Liver (tissue), 9 donors: ENCODE data around the gene VEGFB. TPM values are rescaled to one million over a fixed set of nuclear protein-coding genes. Genes with fewer than 3 reads are reported as not detected.

Experiments used
- DNase-seq: peaks from one replicate; pipeline ENCODE4 v3.0.0-alpha.2; 2017; ENCODE audit warnings: low spot score
- H3K27ac ChIP-seq, 2 donors: one replicate each; pipeline ENCODE4 v1.7.0; 2013; ENCODE audit warnings: inconsistent platforms in 2 of 2, low read length in 2 of 2, control low read depth in 1 of 2, low read depth in 1 of 2, mild to moderate bottlenecking in 1 of 2
- H3K27me3 ChIP-seq, 4 donors: one replicate each; pipeline versions ENCODE4 v1.6.1 to v1.7.0; 2013; ENCODE audit warnings: low read length in 3 of 4, inconsistent platforms in 1 of 4, mild to moderate bottlenecking in 1 of 4, moderate library complexity in 1 of 4; ENCODE audit not compliant: control insufficient read depth in 4 of 4, insufficient read depth in 4 of 4
- H3K36me3 ChIP-seq, 4 donors: one replicate each; pipeline versions ENCODE4 v1.6.1 to v1.7.0; 2013; ENCODE audit warnings: low read length in 3 of 4, mild to moderate bottlenecking in 3 of 4, low read depth in 1 of 4, moderate library complexity in 1 of 4; ENCODE audit not compliant: control insufficient read depth in 4 of 4, insufficient read depth in 3 of 4
- H3K4me1 ChIP-seq, 4 donors: one replicate each; pipeline versions ENCODE4 v1.6.1 to v1.7.0; 2013; ENCODE audit warnings: low read length in 3 of 4, mild to moderate bottlenecking in 3 of 4, moderate library complexity in 1 of 4; ENCODE audit not compliant: control insufficient read depth in 4 of 4, insufficient read depth in 4 of 4
- H3K4me3 ChIP-seq, 3 donors: one replicate each; pipeline versions ENCODE4 v1.6.1 to v1.7.0; 2013; ENCODE audit warnings: low read length in 3 of 3, control low read depth in 1 of 3, low read depth in 1 of 3, mild to moderate bottlenecking in 1 of 3
- H3K9ac ChIP-seq, 2 donors: one replicate each; pipeline ENCODE4 v1.7.0; 2013; ENCODE audit warnings: low read length in 2 of 2, mild to moderate bottlenecking in 2 of 2, moderate library complexity in 2 of 2, control low read depth in 1 of 2, low read depth in 1 of 2
- H3K9me3 ChIP-seq, 4 donors: one replicate each; pipeline versions ENCODE4 v1.6.1 to v1.7.0; 2013; ENCODE audit warnings: low read length in 3 of 4; ENCODE audit not compliant: control insufficient read depth in 4 of 4
- EGR1 ChIP-seq, 2 donors: IDR thresholded peaks; 2 replicates each; pipeline ENCODE4 v1.6.1; 2016 to 2018; ENCODE audit warnings: antibody characterized with exemption in 2 of 2, low read depth in 2 of 2
- FOXA1 ChIP-seq: IDR thresholded peaks from 2 replicates; pipeline ENCODE4 v1.6.1; 2016; ENCODE audit warnings: antibody characterized with exemption
- FOXA2 ChIP-seq: IDR thresholded peaks from 2 replicates; pipeline ENCODE4 v1.6.1; 2016; ENCODE audit warnings: antibody characterized with exemption
- GABPA ChIP-seq, 2 donors: IDR thresholded peaks in 1 of 2; conservative IDR thresholded peaks in 1 of 2; 2 replicates each; pipeline ENCODE4 v1.6.1; 2016; ENCODE audit warnings: antibody characterized with exemption in 2 of 2, mild to moderate bottlenecking in 1 of 2, moderate library complexity in 1 of 2
- HNF4A ChIP-seq, 2 donors: conservative IDR thresholded peaks; 2 replicates each; pipeline ENCODE4 v1.6.1; 2016; ENCODE audit warnings: antibody characterized with exemption in 2 of 2, mild to moderate bottlenecking in 2 of 2
- HNF4G ChIP-seq: IDR thresholded peaks from 2 replicates; pipeline ENCODE4 v1.6.1; 2016; ENCODE audit warnings: antibody characterized with exemption
- JUND ChIP-seq, 2 donors: IDR thresholded peaks; 2 replicates each; pipeline ENCODE4 v1.6.1; 2016; ENCODE audit warnings: antibody characterized with exemption in 2 of 2
- NR2F2 ChIP-seq: IDR thresholded peaks from 2 replicates; pipeline ENCODE4 v1.6.1; 2016; ENCODE audit warnings: antibody characterized with exemption
- RAD21 ChIP-seq, 2 donors: IDR thresholded peaks; 2 replicates each; pipeline ENCODE4 v1.6.1; 2016; ENCODE audit warnings: antibody characterized with exemption in 2 of 2, mild to moderate bottlenecking in 2 of 2
- RXRA ChIP-seq, 2 donors: IDR thresholded peaks; 2 replicates each; pipeline ENCODE4 v1.6.1; 2017 to 2018; ENCODE audit warnings: antibody characterized with exemption in 2 of 2, mild to moderate bottlenecking in 1 of 2
- SP1 ChIP-seq: IDR thresholded peaks from 2 replicates; pipeline ENCODE4 v1.6.1; 2018; ENCODE audit warnings: antibody characterized with exemption, mild to moderate bottlenecking
- TAF1 ChIP-seq: conservative IDR thresholded peaks from 2 replicates; pipeline ENCODE4 v1.6.1; 2016; ENCODE audit warnings: antibody characterized with exemption, mild to moderate bottlenecking
- YY1 ChIP-seq: IDR thresholded peaks from 2 replicates; pipeline ENCODE4 v1.6.1; 2016; ENCODE audit warnings: antibody characterized with exemption, mild to moderate bottlenecking
- WGBS: extraction: QIAGEN DNeasy Blood & Tissue Kit; methylation state at CpG from one replicate; pipeline ENCODE4 v1.1.7; 2013; 5-methylcytosine and 5-hydroxymethylcytosine counted together
- polyA plus RNA-seq, 2 donors: library from polyadenylated mRNA; stranded (reverse) in 1 of 2; unstranded in 1 of 2; fragments of 200-250 nt in 1 of 2; fragments of >200 nt in 1 of 2; fragmentation: Nextera tagmentation in 1 of 2; extraction: Ambion mirVana in 1 of 2; gene quantifications; one replicate each; pipeline versions ENCODE4 v1.2.1 to v1.2.3, GENCODE V29; 2013 to 2015
- total RNA-seq, 2 donors: library from RNA; depleted of rRNA; stranded (reverse); fragments of >200 nt; gene quantifications; one replicate each; pipeline ENCODE4 v1.2.3, GENCODE V29; 2014
- TF ChIP-seq, protein P1 (sequence below): IDR thresholded peaks from 2 replicates; pipeline ENCODE4 v1.6.1; 2016; ENCODE audit warnings: antibody characterized with exemption
- TF ChIP-seq, protein P2 (sequence below): IDR thresholded peaks from 2 replicates; pipeline ENCODE4 v1.6.1; 2016; ENCODE audit warnings: antibody characterized with exemption, mild to moderate bottlenecking
- TF ChIP-seq, protein P3 (sequence below): IDR thresholded peaks from 2 replicates; pipeline ENCODE4 v1.6.1; 2016; ENCODE audit warnings: antibody characterized with exemption
- TF ChIP-seq, protein P4 (sequence below): fragments of 150-350 bp; IDR thresholded peaks from 2 replicates; pipeline ENCODE4 v1.5.1; 2017; ENCODE audit warnings: improper control_type of control experiment, low read depth, low read length; ENCODE audit not compliant: missing input control
- TF ChIP-seq, protein P5 (sequence below): IDR thresholded peaks from 2 replicates; pipeline ENCODE4 v1.6.1; 2016; ENCODE audit warnings: antibody characterized with exemption
- donor health status: healthy.
- donor health status: healthy.
- donor health status: healthy.
- donor health status: healthy.
- donor health status: healthy.

VEGFB gene
- total and polyA plus RNA-seq, 4 donors: 3.6 to 17.3 (median 10.7) TPM

DNA sequence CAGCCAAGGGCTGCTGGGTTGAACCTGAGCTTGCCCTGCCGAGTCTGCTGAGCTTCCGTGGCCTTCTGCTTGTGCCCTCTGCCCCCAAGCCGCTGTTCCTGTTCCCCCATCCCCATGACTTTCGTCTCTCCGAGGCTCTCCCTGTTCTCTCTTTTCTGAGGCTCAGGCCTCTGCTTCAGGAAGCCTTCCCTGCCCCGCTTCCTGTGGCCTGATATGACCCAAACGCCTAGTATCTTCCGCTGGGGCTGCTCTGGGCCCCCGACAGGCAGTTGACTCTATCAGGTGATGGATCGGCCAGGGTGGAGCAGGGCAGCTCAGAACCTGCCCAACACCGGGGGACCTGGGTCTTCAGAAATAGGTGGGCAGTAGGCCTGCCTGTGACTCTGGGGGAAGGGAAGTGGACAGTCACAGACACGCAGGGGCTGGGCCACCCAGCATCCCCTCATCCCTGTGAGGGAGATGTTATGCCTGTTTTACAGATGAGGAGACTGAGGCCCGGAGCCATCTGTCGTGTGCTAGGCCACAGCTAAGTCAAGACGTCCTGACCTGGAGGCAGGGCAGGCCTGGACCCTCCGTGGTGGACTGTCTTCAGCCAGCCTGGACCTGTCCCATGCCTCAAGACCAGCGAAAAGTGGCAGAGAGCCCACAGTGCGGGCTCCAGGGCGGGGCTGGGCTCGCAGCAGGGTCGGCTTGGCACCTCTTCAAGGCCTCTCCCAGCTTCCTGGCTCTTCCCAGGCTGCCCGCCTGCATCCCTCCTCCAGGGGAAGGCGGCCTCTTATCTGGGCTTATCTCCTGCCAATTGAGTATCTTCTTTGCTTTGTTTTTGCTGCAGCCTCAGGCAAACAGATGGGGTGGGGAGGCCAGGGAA, 33.9 kb downstream of the VEGFB start:
- 49% methylated on average over 23 of the region's 23 CpGs for WGBS

DNA sequence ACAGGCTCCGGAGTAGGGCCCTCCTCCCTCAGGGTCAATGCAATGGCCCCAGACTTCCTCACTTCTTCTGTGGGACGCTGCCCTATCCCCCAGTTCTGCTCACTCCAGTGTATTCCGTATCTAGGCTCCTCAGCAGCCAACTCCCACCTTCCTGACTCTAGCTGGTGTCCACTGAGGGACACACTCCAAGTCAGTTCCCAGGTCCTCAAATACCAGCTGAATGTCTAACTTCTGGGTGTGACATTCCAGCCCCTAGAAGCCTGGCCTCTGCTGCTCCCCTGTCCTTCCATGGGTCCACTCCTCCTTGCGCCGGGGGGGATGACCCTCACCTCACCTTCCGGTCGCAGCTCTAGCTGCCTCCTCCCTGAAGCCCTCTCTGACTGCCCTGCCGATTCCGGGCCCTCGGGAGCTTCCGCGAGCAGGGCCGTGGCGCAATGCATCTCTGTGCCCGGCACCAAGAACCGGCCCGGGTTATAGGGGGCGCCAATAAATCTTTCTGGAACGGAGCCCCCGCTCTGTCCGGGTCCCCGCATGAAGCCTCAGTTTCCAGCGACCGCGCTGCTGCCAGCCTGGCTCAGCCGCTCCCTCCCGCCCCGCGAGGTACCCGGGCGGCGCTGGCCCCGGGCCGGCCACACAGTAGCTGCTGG, 34.6 kb downstream of the VEGFB start:
- Histone ChIP-seq H3K27me3 (no peaks in the 10 kb centered on the region), H3K9me3 (no peaks in the 10 kb centered on the region), H3K9ac (peak overlapping the region; percentile 66 to 77), H3K36me3 (peaks cover 0 to 7% (median 2%) of the 10 kb centered on the region in 4 donors), H3K4me1 (peaks cover 11 to 40% (median 27%) of the 10 kb centered on the region in 4 donors), H3K27ac (peak overlapping the region; percentile 98), H3K4me3 (peak overlapping the region; percentile 69 to 83 (median 78))
- TF ChIP-seq, protein P1, sequence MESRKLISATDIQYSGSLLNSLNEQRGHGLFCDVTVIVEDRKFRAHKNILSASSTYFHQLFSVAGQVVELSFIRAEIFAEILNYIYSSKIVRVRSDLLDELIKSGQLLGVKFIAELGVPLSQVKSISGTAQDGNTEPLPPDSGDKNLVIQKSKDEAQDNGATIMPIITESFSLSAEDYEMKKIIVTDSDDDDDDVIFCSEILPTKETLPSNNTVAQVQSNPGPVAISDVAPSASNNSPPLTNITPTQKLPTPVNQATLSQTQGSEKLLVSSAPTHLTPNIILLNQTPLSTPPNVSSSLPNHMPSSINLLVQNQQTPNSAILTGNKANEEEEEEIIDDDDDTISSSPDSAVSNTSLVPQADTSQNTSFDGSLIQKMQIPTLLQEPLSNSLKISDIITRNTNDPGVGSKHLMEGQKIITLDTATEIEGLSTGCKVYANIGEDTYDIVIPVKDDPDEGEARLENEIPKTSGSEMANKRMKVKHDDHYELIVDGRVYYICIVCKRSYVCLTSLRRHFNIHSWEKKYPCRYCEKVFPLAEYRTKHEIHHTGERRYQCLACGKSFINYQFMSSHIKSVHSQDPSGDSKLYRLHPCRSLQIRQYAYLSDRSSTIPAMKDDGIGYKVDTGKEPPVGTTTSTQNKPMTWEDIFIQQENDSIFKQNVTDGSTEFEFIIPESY: no peak
- TF ChIP-seq GABPA (IDR thresholded peaks at IDR 0.05 in 1 of 2, conservative IDR thresholded peaks at IDR 0.05 in 1 of 2) (peak in 1 of 2 donors; percentile 8), RXRA (IDR thresholded peaks at IDR 0.05) (peak; percentile 13 to 60), SP1 (no peak), RAD21 (IDR thresholded peaks at IDR 0.05) (no peak), HNF4A (conservative IDR thresholded peaks at IDR 0.05) (no peak), FOXA1 (no peak), HNF4G (no peak), FOXA2 (no peak), EGR1 (IDR thresholded peaks at IDR 0.05; ENCODE audit: low read depth in 2 of 2) (no peak), TAF1 (no peak), YY1 (no peak), NR2F2 (peak; percentile 82), JUND (IDR thresholded peaks at IDR 0.05) (no peak)
- TF ChIP-seq, protein P2, sequence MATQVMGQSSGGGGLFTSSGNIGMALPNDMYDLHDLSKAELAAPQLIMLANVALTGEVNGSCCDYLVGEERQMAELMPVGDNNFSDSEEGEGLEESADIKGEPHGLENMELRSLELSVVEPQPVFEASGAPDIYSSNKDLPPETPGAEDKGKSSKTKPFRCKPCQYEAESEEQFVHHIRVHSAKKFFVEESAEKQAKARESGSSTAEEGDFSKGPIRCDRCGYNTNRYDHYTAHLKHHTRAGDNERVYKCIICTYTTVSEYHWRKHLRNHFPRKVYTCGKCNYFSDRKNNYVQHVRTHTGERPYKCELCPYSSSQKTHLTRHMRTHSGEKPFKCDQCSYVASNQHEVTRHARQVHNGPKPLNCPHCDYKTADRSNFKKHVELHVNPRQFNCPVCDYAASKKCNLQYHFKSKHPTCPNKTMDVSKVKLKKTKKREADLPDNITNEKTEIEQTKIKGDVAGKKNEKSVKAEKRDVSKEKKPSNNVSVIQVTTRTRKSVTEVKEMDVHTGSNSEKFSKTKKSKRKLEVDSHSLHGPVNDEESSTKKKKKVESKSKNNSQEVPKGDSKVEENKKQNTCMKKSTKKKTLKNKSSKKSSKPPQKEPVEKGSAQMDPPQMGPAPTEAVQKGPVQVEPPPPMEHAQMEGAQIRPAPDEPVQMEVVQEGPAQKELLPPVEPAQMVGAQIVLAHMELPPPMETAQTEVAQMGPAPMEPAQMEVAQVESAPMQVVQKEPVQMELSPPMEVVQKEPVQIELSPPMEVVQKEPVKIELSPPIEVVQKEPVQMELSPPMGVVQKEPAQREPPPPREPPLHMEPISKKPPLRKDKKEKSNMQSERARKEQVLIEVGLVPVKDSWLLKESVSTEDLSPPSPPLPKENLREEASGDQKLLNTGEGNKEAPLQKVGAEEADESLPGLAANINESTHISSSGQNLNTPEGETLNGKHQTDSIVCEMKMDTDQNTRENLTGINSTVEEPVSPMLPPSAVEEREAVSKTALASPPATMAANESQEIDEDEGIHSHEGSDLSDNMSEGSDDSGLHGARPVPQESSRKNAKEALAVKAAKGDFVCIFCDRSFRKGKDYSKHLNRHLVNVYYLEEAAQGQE: no peak
- TF ChIP-seq, protein P3, sequence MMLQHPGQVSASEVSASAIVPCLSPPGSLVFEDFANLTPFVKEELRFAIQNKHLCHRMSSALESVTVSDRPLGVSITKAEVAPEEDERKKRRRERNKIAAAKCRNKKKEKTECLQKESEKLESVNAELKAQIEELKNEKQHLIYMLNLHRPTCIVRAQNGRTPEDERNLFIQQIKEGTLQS: no peak
- TF ChIP-seq, protein P4, sequence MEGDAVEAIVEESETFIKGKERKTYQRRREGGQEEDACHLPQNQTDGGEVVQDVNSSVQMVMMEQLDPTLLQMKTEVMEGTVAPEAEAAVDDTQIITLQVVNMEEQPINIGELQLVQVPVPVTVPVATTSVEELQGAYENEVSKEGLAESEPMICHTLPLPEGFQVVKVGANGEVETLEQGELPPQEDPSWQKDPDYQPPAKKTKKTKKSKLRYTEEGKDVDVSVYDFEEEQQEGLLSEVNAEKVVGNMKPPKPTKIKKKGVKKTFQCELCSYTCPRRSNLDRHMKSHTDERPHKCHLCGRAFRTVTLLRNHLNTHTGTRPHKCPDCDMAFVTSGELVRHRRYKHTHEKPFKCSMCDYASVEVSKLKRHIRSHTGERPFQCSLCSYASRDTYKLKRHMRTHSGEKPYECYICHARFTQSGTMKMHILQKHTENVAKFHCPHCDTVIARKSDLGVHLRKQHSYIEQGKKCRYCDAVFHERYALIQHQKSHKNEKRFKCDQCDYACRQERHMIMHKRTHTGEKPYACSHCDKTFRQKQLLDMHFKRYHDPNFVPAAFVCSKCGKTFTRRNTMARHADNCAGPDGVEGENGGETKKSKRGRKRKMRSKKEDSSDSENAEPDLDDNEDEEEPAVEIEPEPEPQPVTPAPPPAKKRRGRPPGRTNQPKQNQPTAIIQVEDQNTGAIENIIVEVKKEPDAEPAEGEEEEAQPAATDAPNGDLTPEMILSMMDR: no peak
- TF ChIP-seq, protein P5, sequence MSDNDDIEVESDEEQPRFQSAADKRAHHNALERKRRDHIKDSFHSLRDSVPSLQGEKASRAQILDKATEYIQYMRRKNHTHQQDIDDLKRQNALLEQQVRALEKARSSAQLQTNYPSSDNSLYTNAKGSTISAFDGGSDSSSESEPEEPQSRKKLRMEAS: no peak
- 2% methylated on average over 34 of the region's 34 CpGs for WGBS
- no peak for DNase-seq

More for the DNA sequence above, 33.9 kb downstream of the VEGFB start:
- peak; percentile 27 for TF ChIP-seq NR2F2
- no peak for TF ChIP-seq FOXA2
- TF ChIP-seq RXRA (IDR thresholded peaks at IDR 0.05): peak in 1 of 2 donors; percentile 26
- peak; percentile 17 for TF ChIP-seq SP1
- TF ChIP-seq EGR1 (IDR thresholded peaks at IDR 0.05; ENCODE audit: low read depth in 2 of 2): no peak
- Histone ChIP-seq H3K9ac (peak overlapping the region in 1 of 2 donors; percentile 77), H3K36me3 (peaks cover 0 to 9% (median 2%) of the 10 kb centered on the region in 4 donors), H3K9me3 (no peaks in the 10 kb centered on the region), H3K4me3 (peak overlapping the region in 1 of 3 donors; percentile 69), H3K27me3 (no peaks in the 10 kb centered on the region), H3K4me1 (peaks cover 9 to 33% (median 27%) of the 10 kb centered on the region in 4 donors), H3K27ac (peak overlapping the region; percentile 98)
- DNase-seq: no peak
